HL-60 (cell line): ENCODE results near the gene IRAK2.

Experiments
- DNase-seq, 2 experiments: peaks; one replicate each; pipeline ENCODE4 v3.0.0-alpha.2; 2010 to 2020; ENCODE audit warnings: low read depth in 1 of 2, low spot score in 1 of 2
- H3K27ac ChIP-seq: fragments of 250-450 bp; sonication (Bioruptor Pico); replicated peaks from 2 replicates; pipeline ENCODE4 v1.5.1; 2020; ENCODE audit warnings: mild to moderate bottlenecking, moderate library complexity
- H3K27me3 ChIP-seq: fragments of 250-450 bp; sonication (Bioruptor Pico); 2 replicates; pipeline ENCODE4 v1.5.1; 2021; ENCODE audit warnings: mild to moderate bottlenecking, moderate library complexity; ENCODE audit not compliant: insufficient read depth, poor library complexity, severe bottlenecking
- H3K4me3 ChIP-seq: replicated peaks from 2 replicates; pipeline ENCODE4 v1.5.1; 2011; ENCODE audit warnings: mild to moderate bottlenecking, control low read depth, low read length; ENCODE audit not compliant: insufficient read depth
- CTCF ChIP-seq: IDR thresholded peaks from one replicate; pipeline ENCODE4 v1.5.1; 2011; ENCODE audit warnings: low read length, control low read depth, inconsistent platforms; ENCODE audit not compliant: insufficient read depth
- GABPA ChIP-seq: IDR thresholded peaks from 2 replicates; pipeline ENCODE4 v1.6.1; 2012; ENCODE audit warnings: low read depth
- POLR2AphosphoS5 ChIP-seq: IDR thresholded peaks from 2 replicates; pipeline ENCODE4 v1.6.1; 2012; ENCODE audit warnings: low read depth
- REST ChIP-seq: IDR thresholded peaks from 2 replicates; pipeline ENCODE4 v1.6.1; 2012; ENCODE audit warnings: low read depth; ENCODE audit not compliant: insufficient replicate concordance
- SPI1 ChIP-seq: IDR thresholded peaks from 2 replicates; pipeline ENCODE4 v1.6.1; 2012; ENCODE audit warnings: low read depth, mild to moderate bottlenecking, borderline replicate concordance

IRAK2 gene

GRCh38 chr3:10229576-10229975, 64.9 kb downstream of the IRAK2 start:
- TF ChIP-seq REST, result no peak
- no peak for TF ChIP-seq GABPA
- TF ChIP-seq CTCF, result no peak
- TF ChIP-seq POLR2AphosphoS5, result no peak
- no peak for TF ChIP-seq SPI1
- H3K27me3 ChIP-seq, result no peaks in the 10 kb centered on the region
- DNase-seq, result no peak
- H3K4me3 ChIP-seq, result no peak overlapping the region
- H3K27ac ChIP-seq, result no peak overlapping the region

GRCh38 chr3:10232137-10232536, 67.4 kb downstream of the IRAK2 start:
- DNase-seq, result peak in 1 of 2 experiments; percentile 73
- H3K27ac ChIP-seq, result peak overlapping the region; percentile 60
- H3K4me3 ChIP-seq, result no peak overlapping the region
- no peaks in the 10 kb centered on the region for H3K27me3 ChIP-seq
- no peak for TF ChIP-seq SPI1
- no peak for TF ChIP-seq REST
- TF ChIP-seq GABPA, result no peak
- TF ChIP-seq POLR2AphosphoS5, result no peak
- TF ChIP-seq CTCF, result no peak

GRCh38 chr3:10233988-10234387, 69.3 kb downstream of the IRAK2 start:
- Histone ChIP-seq H3K27ac (no peak overlapping the region), H3K27me3 (no peaks in the 10 kb centered on the region), H3K4me3 (no peak overlapping the region)
- TF ChIP-seq REST, result no peak
- no peak for TF ChIP-seq SPI1
- no peak for TF ChIP-seq GABPA
- TF ChIP-seq CTCF, result no peak
- TF ChIP-seq POLR2AphosphoS5, result no peak
- DNase-seq, result no peak
